H1 (cell line): ENCODE data around the gene LY86. TPM values are rescaled to one million over a fixed set of nuclear protein-coding genes. Genes with fewer than 3 reads are reported as not detected.

Experiments
- EZH2 ChIP-seq: fragments of 200-600 bp; sonication (generic); IDR thresholded peaks from 2 replicates; pipeline ENCODE4 v1.7.1; 2012; ENCODE audit warnings: low read depth, mild to moderate bottlenecking, moderate library complexity, low read length, inconsistent platforms; ENCODE audit not compliant: severe bottlenecking
- KDM1A ChIP-seq: fragments of 200-600, 300-600 bp; sonication (generic); IDR thresholded peaks from 2 replicates; pipeline ENCODE4 v1.7.1; 2016; ENCODE audit warnings: mild to moderate bottlenecking, low read length, borderline replicate concordance
- POLR2A ChIP-seq, 2 experiments: IDR thresholded peaks; 1 replicate in 1 of 2; 2 replicates in 1 of 2; pipeline ENCODE4 v1.6.1; 2011; ENCODE audit warnings: low read depth in 2 of 2, low read length in 2 of 2, mild to moderate bottlenecking in 2 of 2; ENCODE audit errors: control extremely low read depth in 1 of 2
- RXRA ChIP-seq: IDR thresholded peaks from 2 replicates; pipeline ENCODE4 v1.6.1; 2011; ENCODE audit warnings: low read depth, mild to moderate bottlenecking, low read length, moderate library complexity; ENCODE audit not compliant: insufficient read depth
- polyA plus RNA-seq, 7 experiments: library from polyadenylated mRNA; depleted of rRNA in 3 of 7; stranded (reverse) in 5 of 7; unstranded in 2 of 7; fragments of >200 nt in 5 of 7; fragments of 200-250 nt in 2 of 7; gene quantifications; 1 replicate in 5 of 7; 2 replicates in 1 of 7; 4 replicates in 1 of 7; pipeline versions ENCODE4 v1.2.1 to v1.2.3, GENCODE V29; 2011 to 2013; ENCODE audit warnings: missing spikeins in 2 of 7, mixed read lengths in 2 of 7
- total RNA-seq: library from RNA; stranded (reverse); fragmentation: NEBNext Ultra II Directional; extraction: Animal tissue kit (Norgen Biotek cat#: 25700); gene quantifications from 2 replicates; pipeline ENCODE4 v1.2.1, GENCODE V29; 2021
- TF ChIP-seq, protein P1 (sequence below): fragments of 300-600 bp; sonication (generic); IDR thresholded peaks from 2 replicates; pipeline ENCODE4 v1.7.1; 2012; ENCODE audit warnings: low read length, moderate library complexity, mild to moderate bottlenecking, inconsistent platforms; ENCODE audit not compliant: insufficient replicate concordance

Gene LY86
- total and polyA plus RNA-seq, 2 of the 8 experiments (the other 6 are each of a cell fraction or from before 2014, with no cell fraction given): not detected

DNA sequence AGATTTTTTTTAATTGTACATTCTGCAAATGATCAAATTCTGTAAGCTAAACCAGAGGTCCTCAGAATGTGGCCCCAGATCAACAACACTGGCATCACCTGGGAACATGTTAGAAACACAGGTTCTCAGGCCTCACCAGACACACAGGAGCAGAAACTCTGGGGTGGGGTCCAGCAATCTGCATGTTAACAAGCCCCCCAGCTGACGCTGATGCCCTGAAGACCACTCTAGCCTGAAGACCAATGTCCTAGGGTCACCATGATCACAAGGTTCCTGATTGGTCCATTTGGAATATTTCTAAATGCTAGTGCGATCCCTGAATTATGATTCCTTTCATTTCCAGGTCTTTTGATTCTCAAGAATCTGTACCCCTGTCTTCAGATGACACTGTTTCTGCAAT is 2.4 kb upstream of the LY86 start (continued):
- TF ChIP-seq, protein P1, sequence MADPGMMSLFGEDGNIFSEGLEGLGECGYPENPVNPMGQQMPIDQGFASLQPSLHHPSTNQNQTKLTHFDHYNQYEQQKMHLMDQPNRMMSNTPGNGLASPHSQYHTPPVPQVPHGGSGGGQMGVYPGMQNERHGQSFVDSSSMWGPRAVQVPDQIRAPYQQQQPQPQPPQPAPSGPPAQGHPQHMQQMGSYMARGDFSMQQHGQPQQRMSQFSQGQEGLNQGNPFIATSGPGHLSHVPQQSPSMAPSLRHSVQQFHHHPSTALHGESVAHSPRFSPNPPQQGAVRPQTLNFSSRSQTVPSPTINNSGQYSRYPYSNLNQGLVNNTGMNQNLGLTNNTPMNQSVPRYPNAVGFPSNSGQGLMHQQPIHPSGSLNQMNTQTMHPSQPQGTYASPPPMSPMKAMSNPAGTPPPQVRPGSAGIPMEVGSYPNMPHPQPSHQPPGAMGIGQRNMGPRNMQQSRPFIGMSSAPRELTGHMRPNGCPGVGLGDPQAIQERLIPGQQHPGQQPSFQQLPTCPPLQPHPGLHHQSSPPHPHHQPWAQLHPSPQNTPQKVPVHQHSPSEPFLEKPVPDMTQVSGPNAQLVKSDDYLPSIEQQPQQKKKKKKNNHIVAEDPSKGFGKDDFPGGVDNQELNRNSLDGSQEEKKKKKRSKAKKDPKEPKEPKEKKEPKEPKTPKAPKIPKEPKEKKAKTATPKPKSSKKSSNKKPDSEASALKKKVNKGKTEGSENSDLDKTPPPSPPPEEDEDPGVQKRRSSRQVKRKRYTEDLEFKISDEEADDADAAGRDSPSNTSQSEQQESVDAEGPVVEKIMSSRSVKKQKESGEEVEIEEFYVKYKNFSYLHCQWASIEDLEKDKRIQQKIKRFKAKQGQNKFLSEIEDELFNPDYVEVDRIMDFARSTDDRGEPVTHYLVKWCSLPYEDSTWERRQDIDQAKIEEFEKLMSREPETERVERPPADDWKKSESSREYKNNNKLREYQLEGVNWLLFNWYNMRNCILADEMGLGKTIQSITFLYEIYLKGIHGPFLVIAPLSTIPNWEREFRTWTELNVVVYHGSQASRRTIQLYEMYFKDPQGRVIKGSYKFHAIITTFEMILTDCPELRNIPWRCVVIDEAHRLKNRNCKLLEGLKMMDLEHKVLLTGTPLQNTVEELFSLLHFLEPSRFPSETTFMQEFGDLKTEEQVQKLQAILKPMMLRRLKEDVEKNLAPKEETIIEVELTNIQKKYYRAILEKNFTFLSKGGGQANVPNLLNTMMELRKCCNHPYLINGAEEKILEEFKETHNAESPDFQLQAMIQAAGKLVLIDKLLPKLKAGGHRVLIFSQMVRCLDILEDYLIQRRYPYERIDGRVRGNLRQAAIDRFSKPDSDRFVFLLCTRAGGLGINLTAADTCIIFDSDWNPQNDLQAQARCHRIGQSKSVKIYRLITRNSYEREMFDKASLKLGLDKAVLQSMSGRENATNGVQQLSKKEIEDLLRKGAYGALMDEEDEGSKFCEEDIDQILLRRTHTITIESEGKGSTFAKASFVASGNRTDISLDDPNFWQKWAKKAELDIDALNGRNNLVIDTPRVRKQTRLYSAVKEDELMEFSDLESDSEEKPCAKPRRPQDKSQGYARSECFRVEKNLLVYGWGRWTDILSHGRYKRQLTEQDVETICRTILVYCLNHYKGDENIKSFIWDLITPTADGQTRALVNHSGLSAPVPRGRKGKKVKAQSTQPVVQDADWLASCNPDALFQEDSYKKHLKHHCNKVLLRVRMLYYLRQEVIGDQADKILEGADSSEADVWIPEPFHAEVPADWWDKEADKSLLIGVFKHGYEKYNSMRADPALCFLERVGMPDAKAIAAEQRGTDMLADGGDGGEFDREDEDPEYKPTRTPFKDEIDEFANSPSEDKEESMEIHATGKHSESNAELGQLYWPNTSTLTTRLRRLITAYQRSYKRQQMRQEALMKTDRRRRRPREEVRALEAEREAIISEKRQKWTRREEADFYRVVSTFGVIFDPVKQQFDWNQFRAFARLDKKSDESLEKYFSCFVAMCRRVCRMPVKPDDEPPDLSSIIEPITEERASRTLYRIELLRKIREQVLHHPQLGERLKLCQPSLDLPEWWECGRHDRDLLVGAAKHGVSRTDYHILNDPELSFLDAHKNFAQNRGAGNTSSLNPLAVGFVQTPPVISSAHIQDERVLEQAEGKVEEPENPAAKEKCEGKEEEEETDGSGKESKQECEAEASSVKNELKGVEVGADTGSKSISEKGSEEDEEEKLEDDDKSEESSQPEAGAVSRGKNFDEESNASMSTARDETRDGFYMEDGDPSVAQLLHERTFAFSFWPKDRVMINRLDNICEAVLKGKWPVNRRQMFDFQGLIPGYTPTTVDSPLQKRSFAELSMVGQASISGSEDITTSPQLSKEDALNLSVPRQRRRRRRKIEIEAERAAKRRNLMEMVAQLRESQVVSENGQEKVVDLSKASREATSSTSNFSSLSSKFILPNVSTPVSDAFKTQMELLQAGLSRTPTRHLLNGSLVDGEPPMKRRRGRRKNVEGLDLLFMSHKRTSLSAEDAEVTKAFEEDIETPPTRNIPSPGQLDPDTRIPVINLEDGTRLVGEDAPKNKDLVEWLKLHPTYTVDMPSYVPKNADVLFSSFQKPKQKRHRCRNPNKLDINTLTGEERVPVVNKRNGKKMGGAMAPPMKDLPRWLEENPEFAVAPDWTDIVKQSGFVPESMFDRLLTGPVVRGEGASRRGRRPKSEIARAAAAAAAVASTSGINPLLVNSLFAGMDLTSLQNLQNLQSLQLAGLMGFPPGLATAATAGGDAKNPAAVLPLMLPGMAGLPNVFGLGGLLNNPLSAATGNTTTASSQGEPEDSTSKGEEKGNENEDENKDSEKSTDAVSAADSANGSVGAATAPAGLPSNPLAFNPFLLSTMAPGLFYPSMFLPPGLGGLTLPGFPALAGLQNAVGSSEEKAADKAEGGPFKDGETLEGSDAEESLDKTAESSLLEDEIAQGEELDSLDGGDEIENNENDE: no peak
- TF ChIP-seq KDM1A (no peak), EZH2 (no peak), RXRA (no peak), POLR2A (IDR thresholded peaks at IDR 0.05; ENCODE audit: control extremely low read depth in 1 of 2, low read depth in 2 of 2, low read length in 2 of 2) (no peak)
